Measurements from ENCODE around the gene GJB5. TPM values are rescaled to one million over a fixed set of nuclear protein-coding genes. Genes with fewer than 3 reads are reported as not detected.

GJB5 gene
- total RNA-seq, 6 donors from 2014 or later, result 0.17 to 0.89 (median 0.30) TPM; not detected in 3

DNA sequence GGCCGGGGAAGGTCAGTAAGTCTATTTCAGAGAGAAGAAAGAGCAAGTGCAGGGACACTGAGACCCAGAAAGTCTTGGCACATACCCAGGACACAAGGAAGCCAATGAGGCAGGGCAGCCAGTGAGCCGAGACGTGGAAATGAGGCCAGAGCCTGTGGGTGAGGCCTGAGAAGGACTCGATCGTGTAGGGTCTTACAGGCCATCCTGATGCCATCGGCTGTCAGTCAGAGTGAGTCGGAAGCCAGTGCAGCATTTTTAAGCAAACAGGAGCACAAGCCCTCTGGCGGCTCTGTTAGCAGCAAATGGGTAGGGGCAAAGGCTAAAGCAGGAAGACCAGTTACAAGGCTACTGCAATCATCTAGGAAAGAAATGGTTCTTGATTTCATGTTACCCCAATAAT lies 20.1 kb downstream of the GJB5 start:
- ATAC-seq (ENCODE audit: low FRiP score in 2 of 2) (no peak), DNase-seq (no peak)
- WGBS, 2 donors, result 60 to 69% methylated on average over 8 of the region's 8 CpGs
- TF ChIP-seq POLR2A (IDR thresholded peaks at IDR 0.05), result no peak
- TF ChIP-seq EP300 (IDR thresholded peaks at IDR 0.05), result no peak
- no peak for TF ChIP-seq POLR2AphosphoS5 (IDR thresholded peaks at IDR 0.05)
- TF ChIP-seq, protein P1, sequence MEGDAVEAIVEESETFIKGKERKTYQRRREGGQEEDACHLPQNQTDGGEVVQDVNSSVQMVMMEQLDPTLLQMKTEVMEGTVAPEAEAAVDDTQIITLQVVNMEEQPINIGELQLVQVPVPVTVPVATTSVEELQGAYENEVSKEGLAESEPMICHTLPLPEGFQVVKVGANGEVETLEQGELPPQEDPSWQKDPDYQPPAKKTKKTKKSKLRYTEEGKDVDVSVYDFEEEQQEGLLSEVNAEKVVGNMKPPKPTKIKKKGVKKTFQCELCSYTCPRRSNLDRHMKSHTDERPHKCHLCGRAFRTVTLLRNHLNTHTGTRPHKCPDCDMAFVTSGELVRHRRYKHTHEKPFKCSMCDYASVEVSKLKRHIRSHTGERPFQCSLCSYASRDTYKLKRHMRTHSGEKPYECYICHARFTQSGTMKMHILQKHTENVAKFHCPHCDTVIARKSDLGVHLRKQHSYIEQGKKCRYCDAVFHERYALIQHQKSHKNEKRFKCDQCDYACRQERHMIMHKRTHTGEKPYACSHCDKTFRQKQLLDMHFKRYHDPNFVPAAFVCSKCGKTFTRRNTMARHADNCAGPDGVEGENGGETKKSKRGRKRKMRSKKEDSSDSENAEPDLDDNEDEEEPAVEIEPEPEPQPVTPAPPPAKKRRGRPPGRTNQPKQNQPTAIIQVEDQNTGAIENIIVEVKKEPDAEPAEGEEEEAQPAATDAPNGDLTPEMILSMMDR (IDR thresholded peaks at IDR 0.05), result no peak
- Histone ChIP-seq H3K4me1 (no peaks in the 10 kb centered on the region), H3K9me3 (no peaks in the 10 kb centered on the region), H3K4me3 (no peak overlapping the region), H3K27ac (no peak overlapping the region), H3K36me3 (no peaks in the 10 kb centered on the region), H3K27me3 (no peaks in the 10 kb centered on the region)

DNA sequence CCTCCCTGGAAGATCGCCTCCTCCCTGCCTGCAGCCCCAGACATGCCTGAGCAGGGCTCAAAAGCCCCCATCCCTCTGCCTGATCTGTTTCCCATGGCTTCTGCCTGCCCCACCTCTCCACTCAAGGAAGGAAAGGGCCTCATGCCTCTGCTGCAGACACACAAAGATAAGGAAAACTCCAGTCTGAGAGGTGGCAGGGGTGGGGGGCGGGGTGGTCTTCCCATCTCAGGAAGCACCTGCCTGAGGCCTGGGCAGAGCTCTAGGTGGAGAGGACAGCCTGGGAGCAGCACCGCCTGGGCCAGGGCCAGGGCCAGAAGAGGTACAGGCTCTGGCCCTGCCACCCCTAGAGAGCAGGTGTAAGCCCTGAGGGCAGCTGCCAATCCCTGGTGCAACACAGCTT lies 22.1 kb downstream of the GJB5 start:
- H3K27me3 ChIP-seq, result peaks cover 0 to 10% (median 5%) of the 10 kb centered on the region in 4 donors
- 58 to 60% methylated on average over 2 to 3 of the region's 3 CpGs for WGBS, 2 donors
- no peak for DNase-seq
- H3K4me3 ChIP-seq, result no peak overlapping the region
- H3K27ac ChIP-seq, result no peak overlapping the region
- ATAC-seq (ENCODE audit: low FRiP score in 2 of 2), result no peak
- no peaks in the 10 kb centered on the region for H3K9me3 ChIP-seq
- no peaks in the 10 kb centered on the region for H3K36me3 ChIP-seq
- peaks cover 11 to 13% (median 12%) of the 10 kb centered on the region in 4 donors for H3K4me1 ChIP-seq
- TF ChIP-seq POLR2AphosphoS5 (IDR thresholded peaks at IDR 0.05), result no peak
- no peak for TF ChIP-seq POLR2A (IDR thresholded peaks at IDR 0.05)
- TF ChIP-seq, protein P1 (IDR thresholded peaks at IDR 0.05), result no peak

- peaks cover 0 to 15% (median 7%) of the 10 kb centered on the region in 4 donors for H3K27me3 ChIP-seq
- no peaks in the 10 kb centered on the region for H3K36me3 ChIP-seq
- DNase-seq (no peak), ATAC-seq (ENCODE audit: low FRiP score in 2 of 2) (no peak)
- WGBS, 2 donors, result 41 to 65% methylated on average over 8 to 10 of the region's 10 CpGs
- no peak overlapping the region for H3K4me3 ChIP-seq
- TF ChIP-seq POLR2A (IDR thresholded peaks at IDR 0.05), result no peak
- TF ChIP-seq, protein P1 (IDR thresholded peaks at IDR 0.05), result no peak
- TF ChIP-seq POLR2AphosphoS5 (IDR thresholded peaks at IDR 0.05), result no peak
- no peak for TF ChIP-seq EP300 (IDR thresholded peaks at IDR 0.05)
- peaks cover 12 to 17% (median 14%) of the 10 kb centered on the region in 4 donors for H3K4me1 ChIP-seq
- H3K27ac ChIP-seq, result no peak overlapping the region
- no peaks in the 10 kb centered on the region for H3K9me3 ChIP-seq
These were observed 22.9 kb downstream of the GJB5 start for GRCh38 chr1:34777519-34778321.

DNA sequence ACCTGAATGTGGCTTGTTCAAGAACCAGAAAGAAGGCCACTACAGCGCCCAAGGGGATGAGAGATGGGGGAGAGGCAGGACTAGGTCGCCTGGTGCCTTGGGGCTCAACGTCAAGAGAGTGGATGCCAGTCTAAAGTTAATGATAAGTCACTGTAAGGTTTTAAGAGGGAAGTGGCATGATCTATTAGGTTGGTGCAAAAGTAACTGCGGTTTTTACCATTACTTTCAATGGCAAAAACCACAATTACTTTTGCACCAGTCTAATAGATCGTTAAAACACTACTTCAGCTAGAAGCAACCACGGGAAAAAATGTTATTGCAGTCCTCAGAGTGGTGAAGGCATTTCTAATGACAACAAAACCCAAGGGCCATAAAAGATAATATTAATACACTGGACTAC lies 23.5 kb downstream of the GJB5 start:
- H3K4me1 ChIP-seq, result peaks cover 12 to 17% (median 14%) of the 10 kb centered on the region in 4 donors
- DNase-seq (no peak), ATAC-seq (ENCODE audit: low FRiP score in 2 of 2) (no peak)
- H3K27ac ChIP-seq, result no peak overlapping the region
- H3K9me3 ChIP-seq, result no peaks in the 10 kb centered on the region
- WGBS, 2 donors, result 69 to 75% methylated on average over 6 of the region's 6 CpGs
- H3K36me3 ChIP-seq, result no peaks in the 10 kb centered on the region
- peaks cover 0 to 18% (median 7%) of the 10 kb centered on the region in 4 donors for H3K27me3 ChIP-seq
- no peak for TF ChIP-seq POLR2AphosphoS5 (IDR thresholded peaks at IDR 0.05)
- H3K4me3 ChIP-seq, result no peak overlapping the region

- Histone ChIP-seq H3K9me3 (no peaks in the 10 kb centered on the region), H3K4me1 (peaks cover 12 to 17% (median 14%) of the 10 kb centered on the region in 4 donors), H3K27me3 (peaks cover 0 to 18% (median 7%) of the 10 kb centered on the region in 4 donors), H3K36me3 (no peaks in the 10 kb centered on the region), H3K27ac (no peak overlapping the region), H3K4me3 (no peak overlapping the region)
- ATAC-seq (ENCODE audit: low FRiP score in 2 of 2), result no peak
- TF ChIP-seq POLR2AphosphoS5 (IDR thresholded peaks at IDR 0.05), result no peak
- TF ChIP-seq POLR2A (IDR thresholded peaks at IDR 0.05), result no peak
- TF ChIP-seq EP300 (IDR thresholded peaks at IDR 0.05), result no peak
- TF ChIP-seq, protein P1 (IDR thresholded peaks at IDR 0.05), result no peak
- no peak for DNase-seq
- WGBS, 2 donors, result 62 to 90% methylated on average over 5 of the region's 5 CpGs
These were observed 24.2 kb downstream of the GJB5 start for GRCh38 chr1:34779005-34779404.
